GM18507 (cell line): ENCODE results near the gene FSD1.
"Not testable (repeated sequence)": the region's sequence is repeated elsewhere in the genome, so short reads cannot be mapped to it uniquely, and the experiment has no call there.

Experiments used
- DNase-seq: peaks from one replicate; pipeline ENCODE4 v3.0.0; 2011; ENCODE audit warnings: low read depth; ENCODE audit not compliant: insufficient read length; ENCODE audit errors: extremely low spot score
- FAIRE-seq: peaks from 2 replicates; lab custom pipeline; 2011; peaks lifted over from hg19 to GRCh38; lab: Jason Lieb, UNC

FSD1 gene

GRCh38 chr19:4284176-4284958, 20.0 kb upstream of the FSD1 start:
- DNase-seq (no peak), FAIRE-seq (no peak)

- FAIRE-seq = no peak
- DNase-seq = no peak
Observed at GRCh38 chr19:4284974-4285373, 19.4 kb upstream of the FSD1 start.

- DNase-seq, FAIRE-seq: not testable (repeated sequence)
Observed at GRCh38 chr19:4286141-4286540, 18.3 kb upstream of the FSD1 start.

GRCh38 chr19:4288091-4288777, 16.2 kb upstream of the FSD1 start:
- FAIRE-seq = no peak
- DNase-seq = no peak

GRCh38 chr19:4291184-4291732, 13.1 kb upstream of the FSD1 start:
- FAIRE-seq = no peak
- no peak for DNase-seq

GRCh38 chr19:4292515-4292914, 11.9 kb upstream of the FSD1 start:
- DNase-seq = no peak
- no peak for FAIRE-seq

- FAIRE-seq = no peak
Observed at GRCh38 chr19:4294389-4294788, 10.0 kb upstream of the FSD1 start.

GRCh38 chr19:4295972-4296771, 8.2 kb upstream of the FSD1 start:
- no peak for DNase-seq
- FAIRE-seq = no peak

More at GRCh38 chr19:4294389-4294788, 10.0 kb upstream of the FSD1 start:
- DNase-seq = no peak

GRCh38 chr19:4297901-4298809, 6.2 kb upstream of the FSD1 start:
- no peak for DNase-seq
- FAIRE-seq = no peak

- FAIRE-seq (no peak), DNase-seq (no peak)
Observed at GRCh38 chr19:4298810-4299550, 5.4 kb upstream of the FSD1 start.

GRCh38 chr19:4300589-4300988, 3.8 kb upstream of the FSD1 start:
- FAIRE-seq (no peak), DNase-seq (no peak)

- FAIRE-seq (no peak), DNase-seq (no peak)
Observed at GRCh38 chr19:4301590-4302242, 2.7 kb upstream of the FSD1 start.

- DNase-seq (no peak), FAIRE-seq (no peak)
Observed at GRCh38 chr19:4302243-4302640, 2.2 kb upstream of the FSD1 start, which contains the start of gene TMIGD2. Gene TMIGD2 (minus strand): TSS chr19:4302389. CDS start chr19:4302385, 4 bp downstream.

- DNase-seq (no peak), FAIRE-seq (no peak)
Observed at GRCh38 chr19:4303819-4304537, 420 bp upstream of the FSD1 start.

GRCh38 chr19:4305257-4305612, 837 bp downstream of the FSD1 start:
- DNase-seq (no peak), FAIRE-seq (no peak)

GRCh38 chr19:4305659-4306058, 1.3 kb downstream of the FSD1 start:
- no peak for FAIRE-seq
- no peak for DNase-seq
